T-helper 1 cell (primary cell): Measurements from ENCODE around the gene ST3GAL2.

Experiments used
- DNase-seq, 5 donors: peaks; one replicate each; pipeline ENCODE4 v3.0.0-alpha.2; 2012 to 2020
- total RNA-seq, 4 donors: gene quantifications; one replicate each; lab custom pipeline; 2026; lab: John Stamatoyannopoulos, UW

ST3GAL2 gene
- 27.5 to 46.7 (median 36.1) reads per million in 4 donors for total RNA-seq

- peak; percentile 86 to 97 (median 90) for DNase-seq
Measured at GRCh38 chr16:70438969-70439862, at the start of gene ST3GAL2. TSS of gene ST3GAL2 (minus strand) at chr16:70439100. CDS start at chr16:70398530, 40,570 bp downstream.

DNA sequence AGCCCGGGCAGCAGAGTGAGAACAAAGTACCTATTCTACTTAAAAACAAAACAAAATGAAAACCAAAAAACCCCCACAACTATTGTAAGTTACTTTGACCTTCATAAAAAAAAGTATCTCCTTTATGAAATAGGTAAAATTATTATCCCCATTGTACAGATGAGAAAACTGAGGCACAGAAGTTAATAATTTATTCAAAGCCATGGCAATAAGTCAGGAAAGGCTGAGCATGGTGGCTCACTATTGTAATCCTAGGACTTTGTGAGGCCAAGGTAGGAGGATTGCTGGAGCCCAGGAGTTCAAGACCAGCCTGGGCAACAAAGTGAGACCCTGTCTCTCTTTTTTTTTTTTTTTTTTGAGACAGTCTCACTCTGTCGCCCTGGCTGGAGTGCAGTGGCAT, 46.0 kb upstream of the ST3GAL2 start:
- no peak for DNase-seq

DNA sequence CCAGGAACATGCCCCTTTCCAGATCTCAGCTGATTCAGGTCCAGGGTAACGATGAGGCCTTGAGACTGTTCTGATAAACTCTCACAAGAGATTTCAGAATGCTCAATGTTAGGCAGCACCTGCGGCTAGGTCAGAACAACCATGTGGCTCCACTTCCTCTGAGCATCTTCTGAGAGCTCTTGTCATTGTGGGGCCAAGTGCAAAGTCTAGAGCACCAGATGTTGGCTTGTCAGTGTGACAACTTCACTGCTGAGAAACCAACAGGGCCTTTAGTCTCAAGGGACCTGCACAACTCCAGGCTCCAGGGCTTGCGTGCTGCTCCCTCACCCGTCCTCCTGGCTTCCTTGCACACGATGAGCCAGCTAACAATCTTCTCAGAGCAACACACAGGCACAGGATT, 44.5 kb upstream of the ST3GAL2 start:
- no peak for DNase-seq

- DNase-seq, result no peak
Measured at GRCh38 chr16:70482624-70483023, 43.7 kb upstream of the ST3GAL2 start.

- no peak for DNase-seq
Measured at GRCh38 chr16:70481929-70482536, 43.1 kb upstream of the ST3GAL2 start.

- DNase-seq, result no peak
Measured at GRCh38 chr16:70480127-70481105, 41.5 kb upstream of the ST3GAL2 start.

GRCh38 chr16:70478912-70479341, 40.0 kb upstream of the ST3GAL2 start:
- DNase-seq, result no peak

DNA sequence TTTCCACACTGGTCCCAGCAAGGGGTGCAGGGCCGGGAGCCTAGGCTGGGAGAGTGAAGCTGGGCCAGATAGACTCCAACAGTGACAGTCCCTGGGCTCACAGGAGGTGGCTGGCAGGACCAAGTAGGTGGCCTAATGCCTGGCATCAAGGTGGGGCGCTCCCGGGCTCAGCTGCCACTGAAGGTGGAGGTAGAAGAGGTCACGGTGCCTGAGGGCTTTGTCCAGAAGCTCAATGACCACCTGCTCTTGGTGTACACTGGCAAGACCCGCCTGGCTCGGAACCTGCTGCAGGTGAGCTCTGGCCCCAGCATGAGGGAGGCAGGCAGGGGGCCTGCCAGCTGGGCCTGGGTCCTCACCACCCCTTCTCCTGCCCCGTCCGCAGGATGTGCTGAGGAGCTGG, 39.3 kb upstream of the ST3GAL2 start:
- DNase-seq, result no peak

DNA sequence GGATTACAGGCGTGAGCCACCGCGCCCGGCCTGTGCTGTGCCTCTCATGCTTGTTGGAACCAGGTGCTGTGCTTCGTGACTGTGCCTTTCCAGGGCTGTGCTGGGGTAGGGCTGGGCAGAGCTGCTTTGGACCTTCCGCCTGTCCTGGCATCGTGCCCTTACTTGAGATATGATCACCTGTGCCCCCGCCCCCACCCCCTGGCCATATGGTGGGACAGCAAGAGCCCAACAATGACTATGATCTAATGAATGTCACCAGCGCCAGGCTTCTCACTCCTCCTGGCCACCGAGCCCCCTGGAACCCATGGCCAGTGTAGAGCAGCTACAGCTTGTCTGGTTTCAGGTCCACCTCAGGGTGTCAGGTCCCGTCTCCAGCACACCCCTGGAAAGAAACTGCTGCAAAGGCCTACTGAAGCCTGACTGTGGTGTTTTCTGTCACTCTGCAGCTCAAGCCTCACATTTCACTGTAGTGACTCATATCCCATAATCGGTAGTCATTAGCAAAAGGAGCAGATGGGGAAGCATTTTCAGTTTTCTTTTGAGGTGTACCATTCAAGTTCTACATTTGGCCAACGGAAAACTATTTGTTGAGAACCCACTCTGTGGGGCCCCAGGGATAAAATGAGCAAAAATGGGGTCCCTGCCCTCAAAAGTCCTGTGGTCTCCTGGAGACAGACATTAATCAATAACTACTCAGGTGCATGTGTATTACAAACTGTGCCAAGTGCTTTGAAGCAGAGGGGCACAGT, 37.5 kb upstream of the ST3GAL2 start:
- peak in 1 of 5 donors; percentile 86 for DNase-seq

- no peak for DNase-seq
Measured at GRCh38 chr16:70475054-70475871, 36.4 kb upstream of the ST3GAL2 start.

DNA sequence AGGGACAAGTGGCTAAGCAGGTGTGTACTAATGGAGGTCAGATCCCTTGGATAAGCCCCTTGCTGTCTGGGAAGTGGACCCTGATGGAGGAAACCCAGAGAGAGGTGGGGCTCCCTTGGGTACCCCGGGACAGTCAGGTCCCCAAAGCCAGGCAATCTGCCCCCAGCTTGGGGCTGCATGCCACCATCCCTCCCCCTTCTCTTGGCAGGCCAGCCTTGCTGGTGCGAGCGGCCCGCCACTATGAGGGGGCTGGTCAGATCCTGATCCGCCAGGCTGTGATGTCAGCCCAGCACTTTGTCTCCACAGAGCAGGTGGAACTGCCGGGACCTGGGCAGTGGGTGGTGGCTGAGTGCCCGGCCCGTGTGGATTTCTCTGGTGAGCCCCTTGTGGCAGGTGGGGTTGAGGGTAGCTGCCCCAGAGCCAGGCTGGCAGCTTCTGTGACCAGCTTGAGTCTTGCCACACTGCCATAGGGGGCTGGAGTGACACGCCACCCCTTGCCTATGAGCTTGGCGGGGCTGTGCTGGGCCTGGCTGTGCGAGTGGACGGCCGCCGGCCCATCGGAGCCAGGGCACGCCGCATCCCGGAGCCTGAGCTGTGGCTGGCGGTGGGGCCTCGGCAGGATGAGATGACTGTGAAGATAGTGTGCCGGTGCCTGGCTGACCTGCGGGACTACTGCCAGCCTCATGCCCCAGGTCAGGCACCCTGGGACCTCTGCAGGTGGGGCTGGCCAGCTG, 35.6 kb upstream of the ST3GAL2 start:
- no peak for DNase-seq

- DNase-seq, result no peak
Measured at GRCh38 chr16:70473446-70474319, 34.8 kb upstream of the ST3GAL2 start.

DNA sequence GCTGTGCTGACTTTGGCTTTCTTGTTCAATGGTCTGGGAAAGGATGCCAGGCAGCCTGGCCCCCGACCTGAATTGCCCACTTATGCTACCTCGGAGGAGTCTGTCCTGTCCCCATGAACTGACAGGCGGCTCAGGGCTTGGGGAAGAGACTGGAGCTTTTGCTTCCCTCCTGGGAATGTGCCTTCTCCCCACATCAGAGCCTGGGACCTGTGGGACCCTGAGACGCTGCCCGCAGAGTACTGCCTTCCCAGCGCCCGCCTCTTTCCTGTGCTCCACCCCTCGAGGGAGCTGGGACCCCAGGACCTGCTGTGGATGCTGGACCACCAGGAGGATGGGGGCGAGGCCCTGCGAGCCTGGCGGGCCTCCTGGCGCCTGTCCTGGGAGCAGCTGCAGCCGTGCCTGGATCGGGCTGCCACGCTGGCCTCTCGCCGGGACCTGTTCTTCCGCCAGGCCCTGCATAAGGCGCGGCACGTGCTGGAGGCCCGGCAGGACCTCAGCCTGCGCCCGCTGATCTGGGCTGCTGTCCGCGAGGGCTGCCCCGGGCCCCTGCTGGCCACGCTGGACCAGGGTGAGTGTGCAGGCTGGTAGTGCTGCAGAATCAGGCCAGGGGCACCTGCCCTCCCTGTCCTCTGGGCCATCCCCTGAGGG, 34.0 kb upstream of the ST3GAL2 start:
- DNase-seq, result no peak

DNA sequence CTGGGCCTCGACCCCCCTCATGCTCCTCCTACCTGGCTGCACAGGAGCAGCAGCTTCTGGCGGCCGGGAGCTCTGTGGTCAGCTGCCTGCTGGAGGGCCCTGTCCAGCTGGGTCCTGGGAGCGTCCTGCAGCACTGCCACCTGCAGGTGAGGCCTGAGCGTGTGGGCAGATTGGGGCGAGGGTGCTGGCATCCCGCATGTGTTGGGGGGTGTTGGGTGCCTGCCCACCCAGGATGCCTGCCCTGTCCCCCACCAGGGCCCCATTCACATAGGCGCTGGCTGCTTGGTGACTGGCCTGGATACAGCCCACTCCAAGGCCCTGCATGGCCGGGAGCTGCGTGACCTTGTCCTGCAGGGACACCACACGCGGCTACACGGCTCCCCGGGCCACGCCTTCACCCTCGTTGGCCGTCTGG, 32.0 kb upstream of the ST3GAL2 start:
- DNase-seq, result no peak

DNA sequence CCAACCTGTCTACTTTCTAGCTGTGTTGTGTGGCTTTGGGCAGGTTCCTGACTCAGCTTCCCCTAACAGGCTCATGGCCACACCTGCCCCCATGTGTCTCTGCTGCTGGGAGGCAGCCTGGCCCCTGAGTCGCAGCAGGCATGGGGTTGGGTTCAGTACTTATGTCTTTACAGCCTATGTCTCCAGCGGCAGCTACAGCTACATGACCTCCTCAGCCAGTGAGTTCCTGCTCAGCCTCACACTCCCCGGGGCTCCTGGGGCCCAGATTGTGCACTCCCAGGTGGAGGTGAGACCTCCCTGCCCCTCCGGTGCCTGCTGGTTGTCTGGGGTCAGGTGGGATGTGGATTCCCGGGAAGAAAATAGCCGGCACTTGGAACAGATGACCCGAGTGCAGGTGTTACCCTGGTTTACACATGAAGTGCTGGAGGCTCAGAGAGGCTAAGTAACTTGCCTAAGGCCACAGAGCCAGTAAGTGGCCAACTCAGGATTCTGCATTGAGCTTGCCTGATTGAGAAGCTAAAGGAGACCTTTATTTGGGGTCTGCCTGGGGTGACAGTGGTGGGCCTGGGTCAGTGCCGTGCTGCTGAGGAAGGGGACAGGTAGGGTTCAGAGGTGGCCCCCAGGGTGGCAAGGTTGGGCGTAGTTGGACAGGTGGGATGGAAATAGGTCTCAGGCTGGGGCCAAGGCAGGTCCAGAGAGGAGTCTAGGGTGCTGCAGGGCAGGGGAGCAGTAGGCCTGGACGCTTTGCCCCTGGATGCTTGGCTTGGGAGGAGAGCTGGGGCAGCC, 31.4 kb upstream of the ST3GAL2 start:
- no peak for DNase-seq

DNA sequence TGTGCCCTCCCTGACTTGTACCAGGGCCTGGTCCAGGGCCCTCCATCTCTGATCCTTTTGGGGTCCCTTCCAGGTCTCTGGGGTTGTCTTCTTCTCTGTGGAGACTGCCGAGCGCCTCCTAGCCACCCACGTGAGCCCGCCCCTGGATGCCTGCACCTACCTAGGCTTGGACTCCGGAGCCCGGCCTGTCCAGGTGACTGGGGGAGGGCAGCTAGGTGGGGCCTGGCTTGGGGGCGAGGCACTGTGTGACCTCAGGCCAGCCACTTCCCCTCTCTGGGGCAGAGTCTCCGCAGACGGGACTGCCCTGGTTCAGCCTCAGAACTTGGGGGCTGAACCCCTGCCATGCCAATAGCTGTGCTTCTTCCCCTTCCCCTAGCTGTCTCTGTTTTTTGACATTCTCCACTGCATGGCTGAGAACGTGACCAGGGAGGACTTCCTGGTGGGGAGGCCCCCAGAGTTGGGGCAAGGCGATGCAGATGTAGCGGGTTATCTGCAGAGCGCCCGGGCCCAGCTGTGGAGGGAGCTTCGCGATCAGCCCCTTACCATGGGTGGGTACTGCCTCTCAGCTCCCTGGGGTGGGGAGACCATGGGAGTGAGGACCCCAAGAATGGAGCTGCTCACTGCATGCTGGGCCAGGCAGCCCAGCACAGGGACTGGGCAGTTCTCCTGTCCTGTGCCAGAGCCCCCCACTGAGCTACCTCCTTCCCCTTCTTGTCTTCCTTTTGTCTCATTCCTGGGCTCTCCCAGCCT, 30.1 kb upstream of the ST3GAL2 start:
- no peak for DNase-seq

DNA sequence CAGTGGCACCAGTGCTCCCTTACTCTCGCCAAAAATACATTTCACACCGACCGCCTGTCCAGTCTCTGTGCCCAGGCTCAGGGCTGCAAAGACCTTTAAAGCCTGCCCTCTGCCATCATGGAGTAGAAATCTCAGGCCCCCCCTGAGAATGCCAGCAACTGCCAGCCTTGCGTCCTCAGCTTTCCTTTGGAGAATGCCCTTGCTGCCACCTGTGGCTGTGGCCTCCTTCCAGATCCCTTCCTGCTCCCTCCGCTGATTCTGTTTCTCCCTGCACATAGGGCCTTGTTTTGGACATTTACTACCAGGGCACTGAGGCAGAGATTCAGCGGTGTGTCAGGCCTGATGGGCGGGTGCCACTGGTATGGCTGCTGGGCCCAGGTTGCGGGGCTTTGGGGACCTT, 28.7 kb upstream of the ST3GAL2 start:
- DNase-seq, result no peak
